ENCODE measurements around the gene RAMAC. TPM values are rescaled to one million over a fixed set of nuclear protein-coding genes. Genes with fewer than 3 reads are reported as not detected.

RAMAC gene
- polyA plus RNA-seq, 1 of the 3 experiments (the other 2 are of a cell fraction), result 25.9 TPM

GRCh38 chr15:82978438-82978837 lies 7.6 kb upstream of the RAMAC start:
- CTCF ChIA-PET, result interaction anchor here (1.5 to 1.8 kb wide), 2 partner anchors 22 to 129 kb away, joined by 4 to 7 read pairs; no protein-coding TSS in a partner anchor
- H3K36me3 ChIP-seq (replicated peaks in 1 of 2; ENCODE audit: control insufficient read depth in 1 of 2, insufficient read depth in 2 of 2, low read length in 1 of 2), result no peaks in the 10 kb centered on the region

GRCh38 chr15:82979726-82980125 lies 6.3 kb upstream of the RAMAC start:
- Histone ChIP-seq H2AFZ (ENCODE audit: low read depth) (no peak overlapping the region), H3K27ac (ENCODE audit: low read depth in 2 of 2, low read length in 1 of 2) (no peak overlapping the region), H3K9ac (no peak overlapping the region), H3K9me2 (no peaks in the 10 kb centered on the region), H3K9me3 (no peaks in the 10 kb centered on the region), H3F3A (replicated peaks; ENCODE audit: insufficient read depth) (no peaks in the 10 kb centered on the region), H3K4me2 (no peak overlapping the region), H3K27me3 (ENCODE audit: insufficient read depth) (no peaks in the 10 kb centered on the region), H3K4me3 (ENCODE audit: low read depth in 2 of 2, low read length in 1 of 2) (no peak overlapping the region), H4K20me1 (ENCODE audit: insufficient read depth) (no peaks in the 10 kb centered on the region), H3K36me3 (replicated peaks in 1 of 2; ENCODE audit: control insufficient read depth in 1 of 2, insufficient read depth in 2 of 2, low read length in 1 of 2) (no peaks in the 10 kb centered on the region), H3K79me2 (ENCODE audit: insufficient read depth) (no peaks in the 10 kb centered on the region), H3K4me1 (ENCODE audit: control insufficient read depth in 1 of 2, insufficient read depth in 2 of 2, low read depth in 1 of 2, low read length in 1 of 2) (no peaks in the 10 kb centered on the region; a peak in 1 of 4 replicates)
- ChIA-PET POLR2A (no interaction called here), CTCF (interaction anchor here (1.2 to 1.8 kb wide), 3 partner anchors 21 to 131 kb away, joined by 3 to 7 read pairs (median 4); no protein-coding TSS in a partner anchor)
- DNase-seq, result no peak
- no peak for TF ChIP-seq REST (IDR thresholded peaks at IDR 0.05; ENCODE audit: low read depth, low read length)
- 96% methylated on average over 1 of the region's 1 CpG for WGBS (ENCODE audit: low lambda C conversion rate)

More at GRCh38 chr15:82978438-82978837, 7.6 kb upstream of the RAMAC start:
- H2AFZ ChIP-seq (ENCODE audit: low read depth), result no peak overlapping the region
- no peak overlapping the region for H3K9ac ChIP-seq
- H3K9me2 ChIP-seq, result no peaks in the 10 kb centered on the region
- H3K4me2 ChIP-seq, result no peak overlapping the region
- no peaks in the 10 kb centered on the region for H4K20me1 ChIP-seq (ENCODE audit: insufficient read depth)
- no peaks in the 10 kb centered on the region for H3K9me3 ChIP-seq
- no peaks in the 10 kb centered on the region for H3K4me1 ChIP-seq (ENCODE audit: control insufficient read depth in 1 of 2, insufficient read depth in 2 of 2, low read depth in 1 of 2, low read length in 1 of 2)
- no peaks in the 10 kb centered on the region for H3K27me3 ChIP-seq (ENCODE audit: insufficient read depth)
- H3F3A ChIP-seq (replicated peaks; ENCODE audit: insufficient read depth), result no peaks in the 10 kb centered on the region
- H3K4me3 ChIP-seq (ENCODE audit: low read depth in 2 of 2, low read length in 1 of 2), result no peak overlapping the region
- no peaks in the 10 kb centered on the region for H3K79me2 ChIP-seq (ENCODE audit: insufficient read depth)
- TF ChIP-seq MXI1 (IDR thresholded peaks at IDR 0.05; ENCODE audit: low read depth, low read length) (no peak), ELF1 (IDR thresholded peaks at IDR 0.05) (no peak), TEAD4 (IDR thresholded peaks at IDR 0.05; ENCODE audit: borderline replicate concordance, insufficient read depth) (no peak), TCF12 (IDR thresholded peaks at IDR 0.05) (no peak), MAX (IDR thresholded peaks at IDR 0.05; ENCODE audit: low read depth) (no peak), MEF2A (IDR thresholded peaks at IDR 0.05; ENCODE audit: borderline replicate concordance, low read depth) (no peak), GATA2 (CRISPR knock-in tag; IDR thresholded peaks at IDR 0.05) (no peak), IRF3 (IDR thresholded peaks at IDR 0.05; ENCODE audit: low read depth, low read length) (no peak), FOXJ3 (CRISPR knock-in tag; IDR thresholded peaks at IDR 0.05) (no peak), YY1 (IDR thresholded peaks at IDR 0.05; ENCODE audit: low read depth) (no peak)
- no peak overlapping the region for H3K27ac ChIP-seq (ENCODE audit: low read depth in 2 of 2, low read length in 1 of 2)
- POLR2A ChIA-PET, result no interaction called here
- no peak for DNase-seq
- 93% methylated on average over 5 of the region's 5 CpGs for WGBS (ENCODE audit: low lambda C conversion rate)

Data from SK-N-SH (cell line).